Activated B cell treated with CpG ODN at 0.5 μM for 24 hours (primary cell): ENCODE measurements around the gene CHAC2. TPM values are rescaled to one million over a fixed set of nuclear protein-coding genes. Genes with fewer than 3 reads are reported as not detected.
"Not testable (repeated sequence)": the region's sequence is repeated elsewhere in the genome, so short reads cannot be mapped to it uniquely, and the experiment has no call there.

Experiments
- ATAC-seq: fragments of 200-7000 bp; cut with Tn5 transposase; one replicate; pipeline ENCODE4 v1.10.0; 2021; ENCODE audit warnings: low read depth, mild to moderate bottlenecking, moderate library complexity
- CTCF ChIA-PET: fragments of 350-600 bp; sonication (Branson Sonifier 250); formaldehyde crosslinking; loops from one replicate; lab custom pipeline; 2021; ENCODE audit warnings: antibody characterized with exemption; lab: Charles Lee
- POLR2A ChIA-PET: fragments of 350-600 bp; sonication (Branson Sonifier 250); formaldehyde crosslinking; loops from one replicate; lab custom pipeline; 2021; ENCODE audit warnings: antibody characterized with exemption; lab: Charles Lee
- DNase-seq: peaks from one replicate; pipeline ENCODE4 v3.0.0; 2022
- H3K27ac Mint-ChIP-seq: one replicate; pipeline ENCODE4 v1.8.0; 2020; ENCODE audit warnings: mixed read lengths
- H3K27me3 Mint-ChIP-seq: one replicate; pipeline ENCODE4 v1.8.0; 2021; ENCODE audit warnings: mixed read lengths
- H3K36me3 Mint-ChIP-seq: one replicate; pipeline ENCODE4 v1.8.0; 2021; ENCODE audit warnings: low read depth, mixed read lengths
- H3K4me1 Mint-ChIP-seq: one replicate; pipeline ENCODE4 v1.8.0; 2021; ENCODE audit warnings: mixed read lengths
- H3K4me3 Mint-ChIP-seq: one replicate; pipeline ENCODE4 v1.8.0; 2020; ENCODE audit warnings: mild to moderate bottlenecking, mixed read lengths
- H3K9me3 Mint-ChIP-seq: one replicate; pipeline ENCODE4 v1.8.0; 2020; ENCODE audit warnings: mixed read lengths
- CTCF ChIP-seq: fragments of 200-600 bp; IDR thresholded peaks from one replicate; pipeline ENCODE4 v1.8.0; 2022; ENCODE audit warnings: antibody characterized with exemption, mild to moderate bottlenecking
- intact Hi-C: fragments of 100-400 bp; cut with micrococcal nuclease; formaldehyde crosslinking; loops from one replicate; pipeline ENCODE4 v1.15.1; 2024
- total RNA-seq: library from RNA; stranded (reverse); gene quantifications from 2 replicates; pipeline ENCODE4 v1.2.3, GENCODE V29; 2022

Gene CHAC2
- 7.0 and 7.6 TPM in 2 replicates for total RNA-seq

GRCh38 chr2:53767405-53768241 is at the start of gene CHAC2:
CHAC2 (plus strand) TSS chr2:53767804; CDS start chr2:53767887, 83 bp downstream.
- ATAC-seq, result peak; percentile 92
- POLR2A ChIA-PET, result interaction anchor here (0.6 to 5.7 kb wide), 22 partner anchors 10 to 1850 kb away, joined by 3 to 81 read pairs (median 4); partner anchors contain the start of genes ACYP2, ASB3, CFAP36 and CLHC1
- peak; percentile 82 for DNase-seq
- no peaks in the 10 kb centered on the region for H3K9me3 Mint-ChIP-seq
- no peaks in the 10 kb centered on the region for H3K27me3 Mint-ChIP-seq
- intact Hi-C loops, result loop anchor here (1.0 to 5.0 kb wide), 8 partner anchors 20 to 1849 kb away; partner anchors contain the start of genes ACYP2, CFAP36, EML6 and ERLEC1
- CTCF ChIA-PET, result interaction anchor here (0.6 to 1.6 kb wide), 2 partner anchors 16 to 40 kb away, joined by 3 to 5 read pairs; no protein-coding TSS in a partner anchor
- no peak for TF ChIP-seq CTCF
- H3K4me1 Mint-ChIP-seq, result peaks cover 21% of the 10 kb centered on the region
- peak within 1 kb of the TSS; percentile 99 for H3K27ac Mint-ChIP-seq
- peak within 1 kb of the TSS; percentile 95 for H3K4me3 Mint-ChIP-seq
- peaks cover 36% of the 10 kb centered on the region for H3K36me3 Mint-ChIP-seq

- H3K27ac Mint-ChIP-seq, H3K9me3 Mint-ChIP-seq, H3K4me3 Mint-ChIP-seq, DNase-seq, H3K27me3 Mint-ChIP-seq, CTCF ChIA-PET, ATAC-seq, POLR2A ChIA-PET, intact Hi-C loops: not testable (repeated sequence)
- Mint-ChIP-seq H3K4me1 (peaks cover 10% of the 10 kb centered on the region), H3K36me3 (peaks cover 64% of the 10 kb centered on the region)
Observed at GRCh38 chr2:53720944-53721343, 46.7 kb upstream of the CHAC2 start.

GRCh38 chr2:53724536-53724935 is 43.1 kb upstream of the CHAC2 start:
- no peak for ATAC-seq
- POLR2A ChIA-PET, result no interaction called here
- TF ChIP-seq CTCF, result no peak
- CTCF ChIA-PET, result no interaction called here
- peaks cover 9% of the 10 kb centered on the region for H3K4me1 Mint-ChIP-seq
- H3K27me3 Mint-ChIP-seq, result no peaks in the 10 kb centered on the region
- H3K4me3 Mint-ChIP-seq, result no peak overlapping the region
- peaks cover 7% of the 10 kb centered on the region for H3K9me3 Mint-ChIP-seq
- no peak overlapping the region for H3K27ac Mint-ChIP-seq
- no peak for DNase-seq
- intact Hi-C loops, result no loop called here
- H3K36me3 Mint-ChIP-seq, result peaks cover 64% of the 10 kb centered on the region

- peaks cover 9% of the 10 kb centered on the region for H3K4me1 Mint-ChIP-seq
- intact Hi-C loops, result no loop called here
- DNase-seq (no peak), ATAC-seq (no peak)
- no peak overlapping the region for H3K27ac Mint-ChIP-seq
- TF ChIP-seq CTCF, result no peak
- POLR2A ChIA-PET, result no interaction called here
- no peaks in the 10 kb centered on the region for H3K27me3 Mint-ChIP-seq
- H3K9me3 Mint-ChIP-seq, result peaks cover 7% of the 10 kb centered on the region
- CTCF ChIA-PET, result no interaction called here
- H3K4me3 Mint-ChIP-seq, result no peak overlapping the region
- peaks cover 63% of the 10 kb centered on the region for H3K36me3 Mint-ChIP-seq
Observed at GRCh38 chr2:53725662-53726061, 41.9 kb upstream of the CHAC2 start.

GRCh38 chr2:53727921-53728320 is 39.7 kb upstream of the CHAC2 start:
- DNase-seq (no peak), ATAC-seq (no peak)
- ChIA-PET CTCF (interaction anchor here (0.7 kb wide), 1 partner anchor 40 kb away, joined by 3 read pairs; the partner anchor contains the start of gene CHAC2), POLR2A (no interaction called here)
- intact Hi-C loops, result no loop called here
- Mint-ChIP-seq H3K9me3 (peaks cover 7% of the 10 kb centered on the region), H3K4me3 (no peak overlapping the region), H3K36me3 (peaks cover 54% of the 10 kb centered on the region), H3K4me1 (peaks cover 2% of the 10 kb centered on the region), H3K27ac (no peak overlapping the region), H3K27me3 (no peaks in the 10 kb centered on the region)
- no peak for TF ChIP-seq CTCF
